ENCODE data around the gene LALBA. TPM values are rescaled to one million over a fixed set of nuclear protein-coding genes. Genes with fewer than 3 reads are reported as not detected.

LALBA gene
- not detected for total RNA-seq
- polyA plus RNA-seq (2013, experiment 1 of 2): not detected
- not detected for polyA plus RNA-seq (2013, experiment 2 of 2)
- long read RNA-seq, experiment 1: 0 reads
- long read RNA-seq, experiment 2: 0 reads
- long read RNA-seq, experiment 3: 0 reads
- long read RNA-seq, experiment 4: 0 reads

- Mint-ChIP-seq H3K4me3 (no peak within 1 kb of the TSS), H3K27ac (no peak within 1 kb of the TSS), H3K9me3 (no peaks in the 10 kb centered on the region), H3K36me3 (ENCODE audit: low read depth) (no peaks in the 10 kb centered on the region), H3K27me3 (ENCODE audit: insufficient read depth) (peaks cover 8% of the 10 kb centered on the region), H3K4me1 (no peaks in the 10 kb centered on the region)
- no peaks in the 10 kb centered on the region for H3K4me1 ChIP-seq (ENCODE audit: control insufficient read depth, insufficient read depth, low read length)
- no peaks in the 10 kb centered on the region for H3K9me3 ChIP-seq (ENCODE audit: control insufficient read depth, low read length)
- H3K9ac ChIP-seq (ENCODE audit: extremely low read depth, low read length, poor library complexity, severe bottlenecking): no peak within 1 kb of the TSS
- TF ChIP-seq CTCF (conservative IDR thresholded peaks at IDR 0.05): no peak
- no peak for DNase-seq
- WGBS, 2 experiments (ENCODE audit: insufficient coverage in 1 of 2, insufficient read length in 1 of 2): 89% methylated on average over 1 of the region's 1 CpG; no CpG with 5 or more reads in 1 of the 2 experiments
- no peaks in the 10 kb centered on the region for H3K27me3 ChIP-seq (ENCODE audit: control insufficient read depth, insufficient read depth, low read length, poor library complexity, severe bottlenecking)
- H3K36me3 ChIP-seq (ENCODE audit: control insufficient read depth, insufficient read depth, low read length): no peaks in the 10 kb centered on the region
- H3K27ac ChIP-seq (ENCODE audit: low read depth, low read length): no peak within 1 kb of the TSS
- H3K4me3 ChIP-seq (ENCODE audit: low read length): no peak within 1 kb of the TSS
Measured at GRCh38 chr12:48569946-48570345, at the start of gene LALBA. Gene LALBA (minus strand): TSS chr12:48570046. CDS start chr12:48570020, 26 bp downstream.

GRCh38 chr12:48618541-48618940 lies 48.7 kb upstream of the LALBA start:
- no peak overlapping the region for H3K9ac ChIP-seq (ENCODE audit: extremely low read depth, low read length, poor library complexity, severe bottlenecking)
- Mint-ChIP-seq H3K9me3 (peaks cover 13% of the 10 kb centered on the region), H3K27ac (no peak overlapping the region), H3K36me3 (ENCODE audit: low read depth) (no peaks in the 10 kb centered on the region), H3K27me3 (ENCODE audit: insufficient read depth) (peaks cover 7% of the 10 kb centered on the region), H3K4me1 (no peaks in the 10 kb centered on the region), H3K4me3 (no peak overlapping the region)
- no peaks in the 10 kb centered on the region for H3K9me3 ChIP-seq (ENCODE audit: control insufficient read depth, low read length)
- H3K36me3 ChIP-seq (ENCODE audit: control insufficient read depth, insufficient read depth, low read length): no peaks in the 10 kb centered on the region
- peak; percentile 97 for TF ChIP-seq CTCF (conservative IDR thresholded peaks at IDR 0.05)
- H3K27me3 ChIP-seq (ENCODE audit: control insufficient read depth, insufficient read depth, low read length, poor library complexity, severe bottlenecking): no peaks in the 10 kb centered on the region
- 34 to 40% methylated on average over 6 to 7 of the region's 7 CpGs for WGBS, 2 experiments (ENCODE audit: insufficient coverage in 1 of 2, insufficient read length in 1 of 2)
- H3K27ac ChIP-seq (ENCODE audit: low read depth, low read length): no peak overlapping the region
- H3K4me1 ChIP-seq (ENCODE audit: control insufficient read depth, insufficient read depth, low read length): no peaks in the 10 kb centered on the region
- peak; percentile 96 for DNase-seq
- no peak overlapping the region for H3K4me3 ChIP-seq (ENCODE audit: low read length)

- 85 to 100% methylated on average over 1 to 4 of the region's 4 CpGs for WGBS, 2 experiments (ENCODE audit: insufficient coverage in 1 of 2, insufficient read length in 1 of 2)
- Mint-ChIP-seq H3K36me3 (ENCODE audit: low read depth) (no peaks in the 10 kb centered on the region), H3K9me3 (peaks cover 16% of the 10 kb centered on the region), H3K4me1 (no peaks in the 10 kb centered on the region), H3K27ac (no peak overlapping the region), H3K27me3 (ENCODE audit: insufficient read depth) (peaks cover 6% of the 10 kb centered on the region), H3K4me3 (no peak overlapping the region)
- Histone ChIP-seq H3K36me3 (ENCODE audit: control insufficient read depth, insufficient read depth, low read length) (no peaks in the 10 kb centered on the region), H3K9me3 (ENCODE audit: control insufficient read depth, low read length) (no peaks in the 10 kb centered on the region), H3K4me3 (ENCODE audit: low read length) (no peak overlapping the region), H3K27ac (ENCODE audit: low read depth, low read length) (no peak overlapping the region), H3K27me3 (ENCODE audit: control insufficient read depth, insufficient read depth, low read length, poor library complexity, severe bottlenecking) (no peaks in the 10 kb centered on the region), H3K9ac (ENCODE audit: extremely low read depth, low read length, poor library complexity, severe bottlenecking) (no peak overlapping the region), H3K4me1 (ENCODE audit: control insufficient read depth, insufficient read depth, low read length) (no peaks in the 10 kb centered on the region)
- no peak for DNase-seq
- no peak for TF ChIP-seq CTCF (conservative IDR thresholded peaks at IDR 0.05)
Measured at GRCh38 chr12:48615681-48616080, 45.8 kb upstream of the LALBA start.
